Suppressor macrophage treated with lipopolysaccharide for 4 hours (primary cell): ENCODE data around the gene ZNF23.
A peak's percentile ranks its signal among the peaks of the same experiment; 100 is the strongest.
"Not testable (repeated sequence)": the region's sequence is repeated elsewhere in the genome, so short reads cannot be mapped to it uniquely, and the experiment has no call there.

ENCODE experiments used
- DNase-seq: peaks from one replicate; pipeline ENCODE4 v3.0.0-alpha.2; 2020

Gene ZNF23

GRCh38 chr16:71461686-71462648 is at the start of gene ZNF23:
Gene ZNF23 (minus strand): TSS chr16:71462247. CDS start chr16:71456796, 5,451 bp downstream.
- DNase-seq, result peak; percentile 86

- no peak for DNase-seq
Observed at GRCh38 chr16:71507061-71507460, 45.0 kb upstream of the ZNF23 start.

- no peak for DNase-seq
Observed at GRCh38 chr16:71504901-71505300, 42.9 kb upstream of the ZNF23 start.

GRCh38 chr16:71504051-71504450 is 42.0 kb upstream of the ZNF23 start:
- not testable (repeated sequence) for DNase-seq

- no peak for DNase-seq
Observed at GRCh38 chr16:71501547-71501946, 39.5 kb upstream of the ZNF23 start.

- DNase-seq, result no peak
Observed at GRCh38 chr16:71500964-71501363, 38.9 kb upstream of the ZNF23 start.

GRCh38 chr16:71499775-71500364 is 37.8 kb upstream of the ZNF23 start:
- peak; percentile 62 for DNase-seq

GRCh38 chr16:71498031-71498430 is 36.0 kb upstream of the ZNF23 start:
- no peak for DNase-seq

- DNase-seq, result no peak
Observed at GRCh38 chr16:71493213-71493612, 31.2 kb upstream of the ZNF23 start.

GRCh38 chr16:71492786-71493185 is 30.7 kb upstream of the ZNF23 start:
- DNase-seq, result no peak

GRCh38 chr16:71491054-71491453 is 29.0 kb upstream of the ZNF23 start:
- no peak for DNase-seq

GRCh38 chr16:71490361-71490760 is 28.3 kb upstream of the ZNF23 start:
- no peak for DNase-seq

GRCh38 chr16:71489122-71489521 is 27.1 kb upstream of the ZNF23 start, which contains the start of gene ZNF19:
Gene ZNF19 (minus strand): TSS chr16:71489324. CDS start chr16:71482114, 7,210 bp downstream.
- DNase-seq, result no peak

GRCh38 chr16:71484006-71484893 is 22.2 kb upstream of the ZNF23 start:
- peak; percentile 92 for DNase-seq

- no peak for DNase-seq
Observed at GRCh38 chr16:71482569-71482968, 20.5 kb upstream of the ZNF23 start.

- no peak for DNase-seq
Observed at GRCh38 chr16:71480956-71481355, 18.9 kb upstream of the ZNF23 start.

GRCh38 chr16:71479420-71479819 is 17.4 kb upstream of the ZNF23 start:
- DNase-seq, result no peak

GRCh38 chr16:71476457-71477124 is 14.5 kb upstream of the ZNF23 start:
- no peak for DNase-seq

- no peak for DNase-seq
Observed at GRCh38 chr16:71474864-71475263, 12.8 kb upstream of the ZNF23 start.

GRCh38 chr16:71473891-71474290 is 11.8 kb upstream of the ZNF23 start:
- DNase-seq, result no peak

- no peak for DNase-seq
Observed at GRCh38 chr16:71472931-71473330, 10.9 kb upstream of the ZNF23 start.

GRCh38 chr16:71472051-71472450 is 10.0 kb upstream of the ZNF23 start:
- no peak for DNase-seq
